K562 (cell line): ENCODE measurements around the gene CACNA1C.

Source experiments
- ARID1B ChIP-seq: fragments of 450-650 bp; IDR thresholded peaks from 2 replicates; pipeline ENCODE4 v1.6.1; 2016; ENCODE audit warnings: antibody characterized with exemption, mild to moderate bottlenecking, inconsistent platforms
- BCOR ChIP-seq: fragments of 450-650 bp; IDR thresholded peaks from 2 replicates; pipeline ENCODE4 v1.6.1; 2016
- BRCA1 ChIP-seq, 2 experiments: fragments of 450-650 bp in 1 of 2; sonication (generic) in 1 of 2; formaldehyde crosslinking in 1 of 2; IDR thresholded peaks; 2 replicates each; pipeline versions ENCODE4 v1.5.0 to v1.6.1; 2017 to 2020; ENCODE audit warnings: mild to moderate bottlenecking in 1 of 2, missing genetic modification reagents in 1 of 2
- CBX3 ChIP-seq, 2 experiments: IDR thresholded peaks; 1 replicate in 1 of 2; 2 replicates in 1 of 2; pipeline ENCODE4 v1.6.1; 2012; ENCODE audit warnings: inconsistent platforms in 2 of 2, low read length in 2 of 2, borderline replicate concordance in 1 of 2, control low read depth in 1 of 2
- CHD2 ChIP-seq: IDR thresholded peaks from 2 replicates; pipeline ENCODE4 v1.6.1; 2011; ENCODE audit warnings: low read depth, low read length
- DMBX1 ChIP-seq: fragments of 250-450 bp; sonication (Bioruptor Pico); IDR thresholded peaks from 2 replicates; pipeline ENCODE4 v1.8.0; 2022; ENCODE audit warnings: inconsistent platforms, mild to moderate bottlenecking, moderate library complexity, borderline replicate concordance
- FOXA3 ChIP-seq, 2 experiments: fragments of 450-650 bp in 1 of 2; sonication (generic) in 1 of 2; formaldehyde crosslinking; IDR thresholded peaks in 1 of 2; conservative IDR thresholded peaks in 1 of 2; 2 replicates each; pipeline versions ENCODE4 v1.4.0 to v1.8.0; 2020 to 2022; ENCODE audit warnings: mild to moderate bottlenecking in 2 of 2, missing genetic modification reagents in 1 of 2
- GABPA ChIP-seq: fragments of 200-800 bp; sonication (Bioruptor generic); conservative IDR thresholded peaks from 2 replicates; pipeline ENCODE4 v1.6.1; 2016; ENCODE audit warnings: low read depth, missing genetic modification characterization, missing compliant biosample characterization
- MED1 ChIP-seq: sonication (generic); formaldehyde crosslinking; IDR thresholded peaks from 2 replicates; pipeline ENCODE4 v1.8.1; 2023; ENCODE audit warnings: missing genetic modification reagents, borderline replicate concordance
- TF ChIP-seq, protein P1 (sequence below): fragments of 250-450 bp; sonication (Bioruptor Pico); IDR thresholded peaks from 2 replicates; pipeline ENCODE4 v1.5.0; 2021; ENCODE audit warnings: mild to moderate bottlenecking, moderate library complexity

DNA sequence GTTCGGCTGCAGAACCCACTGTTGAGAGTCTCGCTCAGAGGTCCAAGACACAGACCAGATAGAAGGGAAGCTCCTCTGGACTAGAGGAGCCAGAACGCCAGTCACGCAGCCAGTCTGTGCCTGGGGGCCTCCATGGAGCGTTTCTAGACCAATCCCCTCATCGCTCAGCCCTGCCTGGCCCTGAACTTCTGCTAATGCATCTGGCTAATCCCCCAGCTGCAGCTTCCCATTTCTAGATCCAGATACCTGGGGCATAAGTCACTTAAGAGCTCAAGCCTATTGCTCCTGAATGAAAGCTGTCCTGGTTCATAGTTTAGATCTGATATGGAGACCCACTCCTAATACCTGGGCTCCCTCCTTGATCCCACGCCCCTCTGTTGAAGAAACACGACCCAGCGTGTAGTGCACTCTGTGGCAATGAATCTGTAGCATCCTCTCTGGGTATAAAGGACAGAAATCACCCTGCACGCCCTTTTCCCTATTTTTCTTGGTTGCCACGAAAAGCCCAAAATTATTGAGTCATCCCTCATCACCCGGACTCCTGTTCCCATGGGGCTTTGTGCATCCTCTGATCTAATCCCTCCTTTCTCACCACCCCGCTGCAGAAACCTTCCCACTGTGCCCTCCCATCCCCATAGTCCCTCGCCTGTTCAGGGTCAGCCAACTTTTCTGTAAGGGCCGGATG, 400.4 kb downstream of the CACNA1C start:
- TF ChIP-seq CHD2, result no peak
- TF ChIP-seq MED1 (CRISPR knock-in tag), result no peak
- no peak for TF ChIP-seq ARID1B
- no peak for TF ChIP-seq GABPA (tag)
- TF ChIP-seq BCOR, result no peak
- TF ChIP-seq BRCA1 (IDR thresholded peaks at IDR 0.05), result no peak
- TF ChIP-seq BRCA1 (CRISPR knock-in tag; IDR thresholded peaks at IDR 0.05), result no peak
- TF ChIP-seq DMBX1 (CRISPR knock-in tag), result no peak
- no peak for TF ChIP-seq FOXA3 (CRISPR knock-in tag; conservative IDR thresholded peaks at IDR 0.05 in 1 of 2, IDR thresholded peaks at IDR 0.05 in 1 of 2)
- TF ChIP-seq CBX3 (IDR thresholded peaks at IDR 0.05; ENCODE audit: borderline replicate concordance in 1 of 2, low read length in 2 of 2), result no peak
- TF ChIP-seq, protein P1, sequence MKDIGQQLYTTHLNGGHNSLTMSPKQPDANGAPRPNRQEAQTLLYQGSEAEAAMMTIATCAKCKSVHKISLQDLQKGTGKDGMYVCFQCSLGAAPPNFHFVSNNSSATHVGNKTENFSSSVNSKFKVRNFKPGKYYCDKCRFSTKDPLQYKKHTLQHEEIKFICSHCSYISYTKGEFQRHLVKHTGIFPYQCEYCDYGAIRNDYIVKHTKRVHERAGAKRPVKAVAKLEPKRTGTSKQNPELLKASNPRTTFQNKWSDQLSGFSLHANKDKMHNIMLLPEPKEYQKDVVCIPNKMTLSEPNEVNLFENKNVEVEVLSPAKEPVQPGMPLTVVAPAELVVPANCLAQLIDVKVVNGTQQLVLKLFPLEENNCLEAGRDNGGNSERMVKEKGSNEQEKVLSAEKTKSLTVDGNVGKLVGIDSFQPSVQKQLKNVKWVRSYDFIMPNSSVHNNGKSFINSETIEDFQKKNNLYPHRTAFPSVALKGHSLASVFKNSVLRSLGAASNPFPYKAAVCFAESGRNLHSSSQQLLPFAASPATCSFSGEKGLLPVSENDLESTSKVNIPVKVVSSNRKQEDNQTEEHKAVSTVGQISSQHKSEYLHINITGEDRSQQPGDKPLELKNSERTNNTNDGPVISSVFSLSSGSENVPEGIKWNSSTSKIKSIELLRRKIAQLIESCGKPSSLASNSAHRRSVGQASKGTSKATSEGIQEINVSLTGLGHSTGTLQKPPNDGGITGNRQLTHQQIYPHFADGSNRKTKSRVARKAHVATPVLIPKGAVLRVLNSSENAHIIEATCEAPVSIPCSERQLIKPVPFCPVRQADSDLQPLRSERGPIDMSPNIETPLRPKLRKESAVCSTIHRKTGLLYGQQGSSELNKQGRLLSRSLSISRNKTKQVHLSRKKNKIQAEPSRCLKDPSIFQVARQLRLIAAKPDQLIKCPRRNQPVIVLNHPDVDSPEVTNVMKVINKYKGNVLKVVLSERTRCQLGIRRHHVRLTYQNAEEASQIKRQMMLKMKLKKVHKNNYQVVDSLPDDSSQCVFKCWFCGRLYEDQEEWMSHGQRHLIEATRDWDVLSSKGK (CRISPR knock-in tag), result no peak
